UCSD-AML1 (cell line): ENCODE data around the gene RS1.

ENCODE experiments used
- DNase-seq: peaks from one replicate; lab custom pipeline; 2025; ENCODE audit not compliant: unreplicated experiment; lab: John Stamatoyannopoulos, UW

The RS1 gene

GRCh38 chrX:18668071-18668835 lies 3.7 kb downstream of the RS1 start:
- no peak for DNase-seq

- DNase-seq = peak; percentile 42
Observed at GRCh38 chrX:18666614-18667013, 5.3 kb downstream of the RS1 start.

GRCh38 chrX:18664947-18665346 lies 7.0 kb downstream of the RS1 start:
- DNase-seq = no peak

GRCh38 chrX:18661273-18661672 lies 10.6 kb downstream of the RS1 start:
- no peak for DNase-seq

GRCh38 chrX:18654875-18655836 lies 16.8 kb downstream of the RS1 start:
- no peak for DNase-seq

GRCh38 chrX:18652636-18653035 lies 19.3 kb downstream of the RS1 start:
- no peak for DNase-seq

- no peak for DNase-seq
Observed at GRCh38 chrX:18650662-18651061, 21.2 kb downstream of the RS1 start.

- DNase-seq = no peak
Observed at GRCh38 chrX:18649498-18649951, 22.4 kb downstream of the RS1 start.

- DNase-seq = no peak
Observed at GRCh38 chrX:18647621-18648020, 24.3 kb downstream of the RS1 start.

- DNase-seq = no peak
Observed at GRCh38 chrX:18643853-18644252, 28.1 kb downstream of the RS1 start.

- no peak for DNase-seq
Observed at GRCh38 chrX:18643243-18643642, 28.7 kb downstream of the RS1 start.

- DNase-seq = no peak
Observed at GRCh38 chrX:18640686-18641085, 31.2 kb downstream of the RS1 start.

- DNase-seq = no peak
Observed at GRCh38 chrX:18639280-18639679, 32.6 kb downstream of the RS1 start.

- DNase-seq = no peak
Observed at GRCh38 chrX:18638398-18638797, 33.5 kb downstream of the RS1 start.

GRCh38 chrX:18630934-18631333 lies 41.0 kb downstream of the RS1 start:
- no peak for DNase-seq

- DNase-seq = no peak
Observed at GRCh38 chrX:18624599-18624998, 47.3 kb downstream of the RS1 start.

GRCh38 chrX:18620349-18620748 lies 51.6 kb downstream of the RS1 start:
- DNase-seq = no peak

GRCh38 chrX:18619288-18619687 lies 52.6 kb downstream of the RS1 start:
- no peak for DNase-seq

GRCh38 chrX:18617407-18617750 lies 54.5 kb downstream of the RS1 start:
- DNase-seq = no peak

GRCh38 chrX:18616688-18617406 lies 55.1 kb downstream of the RS1 start:
- no peak for DNase-seq

- no peak for DNase-seq
Observed at GRCh38 chrX:18613930-18614639, 57.8 kb downstream of the RS1 start.
